Measurements from ENCODE around the gene POP4. TPM values are rescaled to one million over a fixed set of nuclear protein-coding genes. Genes with fewer than 3 reads are reported as not detected.
A peak's percentile ranks its signal among the peaks of the same experiment; 100 is the strongest.

POP4 gene
- total and polyA plus RNA-seq, 2 of the 13 experiments (the other 11 are each of a cell fraction or from before 2014, with no cell fraction given) = 32.2 to 84.0 TPM

DNA sequence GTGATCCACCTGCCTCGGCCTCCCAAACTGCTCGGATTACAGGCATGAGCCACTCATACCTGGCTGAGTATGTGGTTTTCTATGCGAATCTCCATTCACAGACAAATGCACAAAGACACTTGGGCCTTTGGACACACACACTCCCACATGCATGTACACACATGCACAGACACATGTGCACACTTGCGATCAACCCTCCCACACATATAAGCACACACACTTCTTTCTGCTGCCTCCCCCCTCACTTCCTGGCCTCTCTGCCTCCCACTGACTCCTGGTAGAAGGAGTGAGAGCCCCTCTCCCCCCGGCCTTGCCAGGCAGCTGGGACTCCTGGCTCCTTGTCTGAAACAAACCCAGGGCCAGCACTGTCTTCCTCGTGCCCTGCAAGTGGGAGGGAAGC, 29.9 kb downstream of the POP4 start:
- Histone ChIP-seq H3K36me3 (replicated peaks in 1 of 2; ENCODE audit: control insufficient read depth in 1 of 2, insufficient read depth in 2 of 2, low read length in 2 of 2) (no peaks in the 10 kb centered on the region), H3K79me2 (ENCODE audit: insufficient read depth, low read length) (no peaks in the 10 kb centered on the region), H3K4me1 (ENCODE audit: insufficient read depth, low read length) (no peaks in the 10 kb centered on the region), H3K4me2 (ENCODE audit: low read depth, low read length) (no peak overlapping the region), H4K20me1 (ENCODE audit: insufficient read depth, low read length) (no peaks in the 10 kb centered on the region), H3K4me3 (replicated peaks in 1 of 3; ENCODE audit: insufficient read depth in 1 of 3, low read depth in 2 of 3, low read length in 3 of 3) (no peak overlapping the region), H2AFZ (ENCODE audit: low read length) (no peak overlapping the region), H3K9me3 (ENCODE audit: low read length) (no peaks in the 10 kb centered on the region), H3K27me3 (ENCODE audit: control insufficient read depth in 1 of 2, insufficient read depth in 2 of 2, low read length in 2 of 2) (peaks cover 1 to 9% of the 10 kb centered on the region in 2 experiments; a peak in 3 of 5 replicates), H3K9ac (ENCODE audit: insufficient read depth, low read depth, low read length) (no peak overlapping the region), H3K27ac (ENCODE audit: extremely low read length, insufficient read depth, low read length) (no peak overlapping the region)
- intact Hi-C loops (cut with micrococcal nuclease; ENCODE audit: unreplicated experiment) = no loop called here
- ChIA-PET POLR2A (no interaction called here), CTCF (ENCODE audit: low intra/inter-chr PET ratio, low total read pairs) (no interaction called here)
- no TSS peak for BruUV-seq (replicated peaks)
- WGBS (ENCODE audit: low lambda C conversion rate) = 25% methylated on average over 6 of the region's 6 CpGs
- TF ChIP-seq MXD4 (CRISPR knock-in tag; IDR thresholded peaks at IDR 0.05) (no peak), ADNP (CRISPR knock-in tag; IDR thresholded peaks at IDR 0.05) (no peak)
- TF ChIP-seq, protein P1, sequence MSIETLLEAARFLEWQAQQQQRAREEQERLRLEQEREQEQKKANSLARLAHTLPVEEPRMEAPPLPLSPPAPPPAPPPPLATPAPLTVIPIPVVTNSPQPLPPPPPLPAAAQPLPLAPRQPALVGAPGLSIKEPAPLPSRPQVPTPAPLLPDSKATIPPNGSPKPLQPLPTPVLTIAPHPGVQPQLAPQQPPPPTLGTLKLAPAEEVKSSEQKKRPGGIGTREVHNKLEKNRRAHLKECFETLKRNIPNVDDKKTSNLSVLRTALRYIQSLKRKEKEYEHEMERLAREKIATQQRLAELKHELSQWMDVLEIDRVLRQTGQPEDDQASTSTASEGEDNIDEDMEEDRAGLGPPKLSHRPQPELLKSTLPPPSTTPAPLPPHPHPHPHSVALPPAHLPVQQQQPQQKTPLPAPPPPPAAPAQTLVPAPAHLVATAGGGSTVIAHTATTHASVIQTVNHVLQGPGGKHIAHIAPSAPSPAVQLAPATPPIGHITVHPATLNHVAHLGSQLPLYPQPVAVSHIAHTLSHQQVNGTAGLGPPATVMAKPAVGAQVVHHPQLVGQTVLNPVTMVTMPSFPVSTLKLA (IDR thresholded peaks at IDR 0.05) = 0 out of 2 replicates have a peak, but pooled peaks have one; percentile 25
- no peak for ATAC-seq
- in situ Hi-C loops (cut with HindIII; ENCODE audit: extremely low pct_ligation_motif_present, low pct_unique_long_range_greater_than_20kb) = no loop called here
- no peak for FAIRE-seq
- no peak for DNase-seq (ENCODE audit: low spot score)

DNA sequence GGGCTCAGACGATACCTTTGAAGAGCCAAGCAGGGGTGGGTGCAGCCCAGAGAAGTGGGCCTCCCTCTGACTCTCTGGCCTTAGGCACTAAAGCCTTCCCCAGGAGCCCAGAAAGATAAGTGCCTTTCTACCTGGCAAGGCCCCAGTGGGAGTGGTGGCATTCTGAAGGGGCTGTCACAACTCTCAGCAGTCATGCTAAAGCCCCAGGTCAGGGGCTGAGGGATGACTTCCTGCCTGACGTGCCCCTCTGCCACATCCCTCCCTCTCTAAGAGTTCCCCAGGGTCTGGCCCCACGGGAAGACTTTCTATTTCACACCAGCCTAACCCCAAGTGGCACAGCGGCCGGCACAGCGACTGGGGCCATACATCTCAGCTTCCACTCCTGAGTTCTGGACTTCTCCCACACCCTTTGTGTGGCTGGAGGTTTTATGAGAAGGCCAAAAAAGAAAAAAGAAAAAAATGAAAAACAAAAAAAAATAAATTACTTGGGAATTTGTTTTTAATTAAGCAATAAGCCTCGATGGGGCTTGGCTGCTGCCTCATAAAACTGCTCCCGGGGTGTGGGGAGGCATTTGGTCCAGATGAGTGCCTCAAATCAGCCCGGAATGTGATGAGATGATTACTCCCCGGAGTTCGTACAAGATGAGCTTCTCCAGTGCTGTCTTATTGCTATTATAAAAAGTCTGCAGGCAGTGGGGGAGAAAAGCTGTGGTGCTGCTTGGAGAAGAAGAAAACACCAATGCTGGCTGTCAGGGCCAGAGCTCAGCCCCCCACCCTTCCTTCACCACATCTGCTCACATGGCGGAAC, 30.7 kb downstream of the POP4 start:
- Histone ChIP-seq H3K36me3 (replicated peaks in 1 of 2; ENCODE audit: control insufficient read depth in 1 of 2, insufficient read depth in 2 of 2, low read length in 2 of 2) (no peaks in the 10 kb centered on the region), H3K27ac (ENCODE audit: extremely low read length, insufficient read depth, low read length) (no peak overlapping the region), H3K9me3 (ENCODE audit: low read length) (no peaks in the 10 kb centered on the region), H2AFZ (ENCODE audit: low read length) (no peak overlapping the region), H3K4me3 (replicated peaks in 1 of 3; ENCODE audit: insufficient read depth in 1 of 3, low read depth in 2 of 3, low read length in 3 of 3) (no peak overlapping the region), H3K79me2 (ENCODE audit: insufficient read depth, low read length) (no peaks in the 10 kb centered on the region), H3K4me1 (ENCODE audit: insufficient read depth, low read length) (no peaks in the 10 kb centered on the region), H3K27me3 (ENCODE audit: control insufficient read depth in 1 of 2, insufficient read depth in 2 of 2, low read length in 2 of 2) (peaks cover 1 to 9% of the 10 kb centered on the region in 2 experiments; a peak in 3 of 5 replicates), H3K4me2 (ENCODE audit: low read depth, low read length) (no peak overlapping the region), H4K20me1 (ENCODE audit: insufficient read depth, low read length) (no peaks in the 10 kb centered on the region), H3K9ac (ENCODE audit: insufficient read depth, low read depth, low read length) (no peak overlapping the region)
- in situ Hi-C loops (cut with HindIII; ENCODE audit: extremely low pct_ligation_motif_present, low pct_unique_long_range_greater_than_20kb) (no loop called here), intact Hi-C loops (cut with micrococcal nuclease; ENCODE audit: unreplicated experiment) (no loop called here)
- no TSS peak for BruUV-seq (replicated peaks)
- TF ChIP-seq ZNF143 (CRISPR knock-in tag; IDR thresholded peaks at IDR 0.05) = no peak
- FAIRE-seq (no peak), ATAC-seq (no peak), DNase-seq (ENCODE audit: low spot score) (no peak)
- WGBS (ENCODE audit: low lambda C conversion rate) = 23% methylated on average over 11 of the region's 12 CpGs
- CTCF ChIA-PET (ENCODE audit: low intra/inter-chr PET ratio, low total read pairs) = no interaction called here
- POLR2A ChIA-PET = no interaction called here
